Measurements from ENCODE around the gene SHC3.

SHC3 gene

DNA sequence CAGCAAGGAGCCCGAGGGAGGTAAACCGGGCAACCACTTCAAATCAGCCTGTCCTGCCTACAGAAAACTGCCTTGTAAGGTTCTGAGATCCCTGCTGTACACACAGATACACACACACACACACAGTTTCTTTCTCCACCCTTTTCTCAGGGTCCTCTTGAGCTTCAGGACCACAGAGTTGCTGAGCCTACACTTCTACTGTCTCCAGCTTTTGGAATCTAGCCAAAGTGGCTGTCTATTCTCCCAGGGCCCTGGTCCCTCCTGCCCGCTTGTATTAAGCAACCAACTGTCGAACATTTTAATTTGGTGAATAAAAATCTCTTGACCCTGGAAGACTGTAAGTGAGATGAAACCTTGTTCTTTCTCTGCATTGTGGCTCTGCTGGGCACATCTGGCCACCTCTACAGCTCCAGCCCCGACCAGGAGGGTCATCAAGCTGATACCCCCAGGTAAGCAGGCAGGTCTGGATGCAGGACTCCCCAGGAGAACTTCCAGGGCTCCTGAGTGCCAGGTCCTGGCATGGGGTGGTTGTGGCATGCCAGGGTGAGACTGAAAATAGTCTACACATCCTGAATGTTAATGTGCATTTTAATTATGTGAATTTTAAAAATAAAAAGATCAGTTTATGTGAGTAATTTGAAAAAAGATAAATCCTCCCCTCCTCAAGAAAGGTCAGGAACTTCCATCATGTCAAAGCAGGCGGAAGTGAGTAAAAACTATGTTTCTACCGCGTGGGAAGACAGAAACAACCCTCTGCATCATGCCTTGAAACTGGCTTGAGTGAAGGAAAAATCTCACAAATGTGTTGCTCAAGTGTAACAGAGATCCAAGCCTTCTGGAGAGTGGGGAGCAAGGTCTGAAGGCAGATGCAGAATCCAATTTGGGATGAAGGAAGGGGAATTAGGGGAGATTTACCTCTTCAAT lies 202.4 kb downstream of the SHC3 start:
- no peak for DNase-seq

DNA sequence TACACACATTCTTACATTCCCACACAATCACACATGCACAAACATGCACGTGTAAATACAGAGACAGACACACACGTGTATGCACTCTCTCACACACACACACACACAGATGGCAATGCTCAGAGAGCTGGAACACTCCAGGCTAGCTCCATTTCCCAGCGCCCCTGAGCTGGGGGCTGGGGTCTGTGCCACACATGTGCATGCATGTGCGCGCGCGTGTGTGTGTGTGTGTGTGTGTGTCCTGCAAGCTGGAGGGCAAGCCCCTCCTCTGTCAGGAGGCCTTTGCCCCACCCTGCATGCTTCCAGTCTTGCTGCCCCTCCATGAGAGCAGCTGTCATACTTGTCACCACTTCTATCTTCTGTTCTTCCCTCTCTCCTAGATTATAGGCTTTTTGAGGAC lies 204.0 kb downstream of the SHC3 start:
- DNase-seq: no peak

DNA sequence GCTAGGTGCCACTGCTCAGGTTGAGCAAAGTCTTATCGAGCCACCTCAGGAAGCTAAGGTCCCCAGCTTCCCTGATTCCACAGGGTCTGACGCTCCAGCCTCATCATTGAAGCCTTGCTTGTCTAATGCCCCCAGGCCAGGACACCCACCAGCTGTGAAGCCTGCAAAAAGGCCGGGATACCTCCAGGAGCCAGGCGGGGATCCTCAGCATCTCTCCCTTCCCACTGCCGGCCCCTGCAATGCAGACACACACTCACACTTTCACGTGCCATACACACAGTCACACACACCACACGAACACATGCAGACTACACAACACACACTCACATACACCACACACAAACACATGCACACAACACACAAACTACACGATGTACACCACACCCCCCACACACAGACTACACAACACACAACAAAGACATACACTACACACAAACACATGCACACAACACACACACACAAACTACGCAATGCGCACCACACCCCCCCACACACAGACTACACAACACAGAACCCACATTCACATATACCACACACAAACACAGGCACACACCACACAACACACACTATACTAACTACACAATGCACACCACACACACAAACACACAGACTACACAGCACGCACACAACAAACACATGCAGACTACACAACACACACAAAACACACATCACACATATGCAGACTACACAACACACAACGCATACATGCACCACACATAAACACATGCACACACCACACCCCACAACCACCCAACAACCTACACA lies 205.2 kb downstream of the SHC3 start:
- no peak for DNase-seq

DNA sequence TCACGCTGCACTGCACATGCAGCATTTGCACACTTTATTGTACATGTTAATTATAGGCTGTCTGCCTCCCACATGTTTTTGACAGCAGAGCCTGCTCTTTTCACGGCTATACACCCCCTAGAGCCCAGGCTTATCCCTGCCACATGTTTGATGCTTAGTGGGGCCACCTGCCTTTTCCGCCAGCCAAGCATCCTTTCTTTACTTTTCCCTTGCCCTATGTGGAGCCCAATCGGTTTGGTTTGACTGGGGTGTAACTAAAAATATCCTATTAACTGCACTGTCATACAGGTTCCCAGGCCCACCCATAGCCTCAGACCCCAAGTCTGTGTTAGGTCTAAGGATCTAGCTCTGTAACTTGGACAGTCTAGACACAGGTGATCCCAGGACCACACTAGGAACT lies 206.2 kb downstream of the SHC3 start:
- DNase-seq: no peak

DNA sequence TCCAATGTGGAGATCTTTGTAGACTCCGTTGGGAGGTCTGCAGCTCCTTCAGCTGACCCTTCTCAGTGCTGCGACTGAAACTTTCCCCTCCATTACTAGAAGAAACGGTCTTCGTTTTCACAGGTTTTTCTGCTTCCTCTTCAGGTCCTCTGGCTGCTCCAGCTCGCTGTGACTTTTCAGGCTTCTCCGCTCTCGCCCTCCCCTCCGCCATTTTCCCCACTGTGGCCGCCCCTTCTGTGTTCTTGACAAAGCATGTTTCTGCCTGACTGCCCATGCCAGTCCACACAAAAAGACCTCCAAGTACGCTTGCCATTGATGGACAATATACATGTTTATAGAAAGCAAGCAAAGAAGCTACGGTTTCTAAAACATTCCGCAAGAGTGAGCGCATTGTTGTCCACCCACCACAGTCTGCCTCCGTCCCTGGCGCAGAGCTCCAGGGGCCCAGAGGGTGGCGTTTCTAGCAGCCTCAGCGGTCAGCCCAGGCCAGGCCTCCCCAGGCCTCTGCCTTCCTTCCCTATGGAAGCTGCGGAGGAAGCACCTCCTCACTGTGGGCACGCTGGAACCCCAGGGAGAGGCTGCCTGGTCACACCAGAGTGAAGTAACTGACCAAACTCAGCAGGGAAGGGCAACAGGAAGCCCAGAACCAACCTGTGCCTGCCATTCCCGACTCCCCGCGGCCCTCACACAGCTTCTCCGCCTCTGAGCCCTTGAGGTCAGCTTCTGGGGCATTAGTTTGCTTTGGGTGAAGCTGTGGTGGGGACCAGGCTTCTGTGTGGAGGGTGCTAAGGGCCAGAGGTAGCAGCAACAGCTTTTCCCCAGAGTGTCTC lies 207.3 kb downstream of the SHC3 start:
- DNase-seq: no peak

DNA sequence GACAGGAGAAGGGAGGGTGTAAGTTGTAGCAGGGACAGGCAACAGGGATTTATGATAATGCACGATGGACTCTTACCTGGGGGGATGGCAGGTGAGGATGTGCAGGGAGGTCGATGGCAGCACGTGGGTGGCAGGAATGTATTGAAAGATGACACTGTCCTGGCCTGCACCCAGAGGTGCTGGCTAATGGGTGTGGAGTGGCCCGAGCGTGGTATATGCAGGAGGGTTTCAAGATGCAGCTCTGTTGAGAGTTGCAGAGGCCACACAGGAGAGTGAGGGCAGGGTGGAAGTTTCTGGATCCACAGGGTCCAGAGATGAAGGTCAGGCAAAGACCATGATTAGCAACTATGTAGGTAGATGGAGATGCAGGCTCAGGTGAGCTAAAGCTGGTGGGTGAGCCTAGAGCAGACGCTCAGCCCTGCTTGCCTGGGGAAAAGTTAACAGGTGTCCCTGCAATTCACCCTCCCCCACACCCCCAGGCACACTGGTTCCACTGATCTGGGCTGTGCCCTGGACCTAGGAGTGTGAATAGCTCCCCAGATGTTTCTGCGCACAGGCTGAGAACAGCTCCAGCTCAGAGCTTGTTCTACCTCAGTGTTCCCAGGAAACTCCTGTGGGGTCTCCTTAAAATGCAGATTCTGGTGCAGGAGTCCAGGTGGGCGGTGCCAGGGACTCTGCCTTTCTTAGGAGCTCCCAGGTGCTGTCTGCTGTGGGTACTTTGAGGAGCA lies 208.8 kb downstream of the SHC3 start:
- no peak for DNase-seq

DNA sequence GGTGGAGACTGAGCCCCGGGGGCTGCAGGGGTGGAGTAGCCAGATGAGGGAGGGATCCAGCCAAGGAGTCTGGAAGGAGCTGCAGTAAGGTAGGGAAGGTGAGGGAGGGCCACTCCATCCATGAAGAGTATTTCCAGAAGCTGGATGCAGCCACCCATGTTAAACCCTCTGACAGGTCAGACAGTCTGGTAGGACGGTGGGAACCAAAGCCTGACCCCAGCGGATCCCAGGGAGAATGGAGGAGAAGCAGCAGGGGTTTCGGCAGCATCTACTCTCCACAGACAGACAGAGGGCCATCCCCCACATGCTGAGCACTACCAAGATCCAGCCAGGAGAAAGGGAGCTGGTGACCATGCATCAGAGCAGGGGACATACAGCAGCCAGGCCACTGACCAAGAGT lies 209.8 kb downstream of the SHC3 start:
- no peak for DNase-seq

DNA sequence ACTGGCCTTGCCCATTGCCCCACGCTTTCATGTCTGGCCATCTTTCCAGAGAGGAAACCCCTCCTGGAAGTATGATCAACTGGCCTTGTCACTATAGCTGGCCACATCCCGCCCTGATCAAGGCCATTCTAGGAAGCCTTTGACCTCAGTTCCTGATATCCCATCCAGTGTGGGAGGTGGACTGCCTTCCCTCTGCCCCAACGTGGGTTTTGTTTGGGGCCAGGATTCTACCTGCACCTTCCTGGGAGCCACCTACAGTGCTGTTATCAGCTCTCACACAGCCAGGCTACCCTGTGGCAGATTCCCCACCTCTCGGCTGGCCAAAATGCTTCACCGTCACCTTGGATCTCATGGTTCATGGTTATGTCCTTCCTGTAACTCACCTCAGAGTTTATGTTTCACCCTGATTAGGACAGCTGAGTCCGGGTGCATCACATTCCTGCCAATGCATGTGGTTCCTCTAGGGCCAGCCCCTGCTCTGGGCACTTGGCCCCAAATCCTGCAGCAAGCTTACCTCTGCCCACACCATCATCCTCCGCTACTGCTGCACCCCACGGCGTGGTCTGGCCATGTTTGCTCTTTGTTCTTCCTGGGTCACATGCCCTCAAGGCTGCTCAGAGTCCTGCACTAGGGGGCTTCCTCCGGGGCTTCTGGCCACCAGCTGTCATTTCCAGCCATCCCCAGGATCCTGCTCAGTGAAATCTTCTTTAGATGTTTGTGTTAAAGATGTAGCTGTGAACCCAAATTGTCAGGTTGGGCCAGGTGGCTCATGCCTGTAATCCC lies 211.5 kb downstream of the SHC3 start:
- no peak for DNase-seq

DNA sequence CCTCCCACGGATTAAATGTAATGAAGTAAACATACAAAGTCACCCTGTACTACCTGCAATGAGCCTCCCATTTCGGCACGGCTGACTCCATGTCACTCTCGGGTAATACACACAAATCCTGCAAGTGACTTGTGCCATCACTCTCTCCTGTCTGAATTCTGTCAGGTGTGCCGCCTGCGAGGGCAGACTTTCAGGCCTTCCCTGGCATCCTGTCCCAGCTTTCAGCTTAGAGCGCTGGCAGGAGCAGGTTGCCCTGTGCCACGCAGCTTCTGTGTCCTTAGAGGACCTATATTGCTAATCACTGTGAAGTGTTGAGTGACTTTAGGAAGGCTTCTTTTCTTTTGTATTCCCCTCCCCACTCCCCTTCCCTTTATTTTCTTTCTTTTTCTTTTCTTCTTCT lies 213.1 kb downstream of the SHC3 start:
- no peak for DNase-seq

DNA sequence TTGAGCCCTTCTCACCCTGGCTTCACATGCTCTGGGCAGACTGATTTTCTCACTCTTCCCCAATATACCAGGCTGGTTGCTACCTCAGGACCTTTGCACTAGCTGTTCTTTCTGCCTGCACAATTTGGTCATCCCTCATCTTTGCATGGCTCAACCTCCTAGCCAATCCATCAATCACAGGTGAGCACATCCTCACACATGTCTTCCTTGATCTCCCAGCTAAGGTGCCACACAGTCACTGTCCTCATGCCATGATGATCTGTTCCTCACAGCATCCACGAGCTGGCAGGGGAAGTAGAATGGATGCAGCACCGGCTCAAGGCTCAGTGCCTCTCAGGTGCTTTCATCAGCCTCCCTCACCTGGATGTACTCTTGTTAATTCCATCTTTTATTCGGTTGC lies 218.0 kb downstream of the SHC3 start:
- no peak for DNase-seq

DNA sequence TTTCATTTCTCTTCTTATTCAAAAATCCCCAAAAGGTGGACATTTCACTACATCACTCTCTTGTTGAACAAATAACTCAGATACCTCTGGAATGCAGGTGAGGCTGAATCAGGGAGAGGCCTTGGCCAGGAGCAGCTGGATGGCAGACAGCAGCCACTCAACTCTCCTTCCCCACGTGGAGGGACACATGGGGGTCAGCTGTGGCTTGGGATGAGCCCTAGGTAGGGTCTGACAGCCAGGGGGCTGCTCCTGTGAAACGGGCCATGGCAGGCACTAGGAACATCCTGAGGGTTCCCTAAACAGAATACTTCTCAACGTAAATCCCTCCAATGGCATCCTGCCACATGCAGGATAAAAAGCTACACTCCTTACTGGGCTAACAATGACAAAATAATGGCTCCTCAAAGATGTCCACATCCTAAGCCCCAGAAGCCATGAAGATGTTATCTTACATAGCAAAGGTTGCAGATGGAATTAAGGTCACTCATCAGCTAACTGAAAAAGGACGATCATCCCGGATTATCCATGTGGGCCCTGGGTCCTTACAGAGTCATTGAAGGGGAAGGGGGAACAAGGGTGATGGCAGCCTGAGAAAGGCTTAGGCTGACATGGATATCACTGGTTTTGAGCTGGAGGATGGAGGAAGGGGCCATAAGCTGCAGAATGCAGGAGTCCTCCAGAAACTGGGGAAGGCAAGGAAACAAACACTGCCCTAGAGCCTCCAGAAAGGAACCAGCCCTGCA lies 218.7 kb downstream of the SHC3 start:
- DNase-seq: no peak

DNA sequence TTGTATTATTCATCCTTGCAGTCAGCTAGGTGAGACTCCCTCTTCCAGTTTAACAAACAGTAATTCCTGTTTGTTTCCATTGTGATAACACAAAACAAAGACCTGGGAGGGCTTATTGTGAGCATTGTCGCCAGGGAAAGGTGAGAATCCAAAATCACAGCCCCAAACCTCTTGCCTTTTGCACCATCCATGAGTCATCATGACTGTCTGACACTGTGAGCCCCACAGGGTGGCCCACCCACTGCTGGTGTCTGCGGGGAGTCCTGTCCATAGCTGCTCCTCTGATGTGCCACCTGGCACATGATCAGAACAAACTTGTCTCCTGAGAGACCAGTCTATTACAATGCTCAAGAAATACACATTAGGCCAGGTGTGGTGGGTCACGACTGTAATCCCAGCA lies 221.1 kb downstream of the SHC3 start:
- no peak for DNase-seq
